Caki2 (cell line): ENCODE data around the gene SLF1. TPM values are rescaled to one million over a fixed set of nuclear protein-coding genes. Genes with fewer than 3 reads are reported as not detected.

Experiments used
- DNase-seq: peaks from one replicate; pipeline ENCODE4 v3.0.0-alpha.2; 2015; ENCODE audit warnings: low read depth
- in situ Hi-C: cut with HindIII; loops from 2 replicates; pipeline ENCODE4 v1.10.0; 2016; ENCODE audit warnings: low sequenced_read_pairs, low pct_unique_long_range_greater_than_20kb, mixed read lengths
- total RNA-seq: library from RNA; depleted of rRNA; stranded (reverse); fragments of >200 nt; shearing (Covaris generic); gene quantifications from 2 replicates; pipeline ENCODE4 v1.2.3, GENCODE V29; 2014; ENCODE audit warnings: low replicate concordance

Gene SLF1
- total RNA-seq, 1 experiment from 2014 or later = 4.2 TPM

GRCh38 chr5:94646758-94647157 lies 28.3 kb downstream of the SLF1 start:
- in situ Hi-C loops = no loop called here
- DNase-seq = no peak

- no peak for DNase-seq
- in situ Hi-C loops = no loop called here
These were observed 31.4 kb downstream of the SLF1 start for GRCh38 chr5:94649874-94650273.

- DNase-seq = no peak
- in situ Hi-C loops = no loop called here
These were observed 39.8 kb downstream of the SLF1 start for GRCh38 chr5:94658272-94658671.

- no peak for DNase-seq
- in situ Hi-C loops = no loop called here
These were observed 42.0 kb downstream of the SLF1 start for GRCh38 chr5:94660506-94660905.

- DNase-seq = no peak
- in situ Hi-C loops = no loop called here
These were observed 42.6 kb downstream of the SLF1 start for GRCh38 chr5:94661086-94661485.

- in situ Hi-C loops = no loop called here
- DNase-seq = no peak
These were observed 49.5 kb downstream of the SLF1 start for GRCh38 chr5:94667937-94668336.

- no peak for DNase-seq
- in situ Hi-C loops = no loop called here
These were observed 52.3 kb downstream of the SLF1 start for GRCh38 chr5:94670726-94671125.

- in situ Hi-C loops = no loop called here
These were observed 54.3 kb downstream of the SLF1 start for GRCh38 chr5:94672746-94673145.

GRCh38 chr5:94674490-94675382 lies 56.3 kb downstream of the SLF1 start:
- in situ Hi-C loops = no loop called here
- DNase-seq = no peak

More at GRCh38 chr5:94672746-94673145, 54.3 kb downstream of the SLF1 start:
- DNase-seq = no peak

GRCh38 chr5:94675965-94676618 lies 57.6 kb downstream of the SLF1 start:
- in situ Hi-C loops = no loop called here
- DNase-seq = no peak

GRCh38 chr5:94682814-94683520 lies 64.5 kb downstream of the SLF1 start:
- DNase-seq = no peak
- in situ Hi-C loops = no loop called here

- in situ Hi-C loops = no loop called here
These were observed 71.4 kb downstream of the SLF1 start for GRCh38 chr5:94689908-94690307.

GRCh38 chr5:94690778-94691177 lies 72.3 kb downstream of the SLF1 start:
- in situ Hi-C loops = no loop called here
- no peak for DNase-seq

More at GRCh38 chr5:94689908-94690307, 71.4 kb downstream of the SLF1 start:
- DNase-seq = no peak

- DNase-seq = no peak
- in situ Hi-C loops = no loop called here
These were observed 72.8 kb downstream of the SLF1 start for GRCh38 chr5:94691291-94691690.

GRCh38 chr5:94691949-94692348 lies 73.5 kb downstream of the SLF1 start:
- in situ Hi-C loops = no loop called here
- no peak for DNase-seq

GRCh38 chr5:94692581-94692980 lies 74.1 kb downstream of the SLF1 start:
- in situ Hi-C loops = no loop called here

GRCh38 chr5:94693043-94693822 lies 74.8 kb downstream of the SLF1 start:
- in situ Hi-C loops = no loop called here
- DNase-seq = no peak

More at GRCh38 chr5:94692581-94692980, 74.1 kb downstream of the SLF1 start:
- no peak for DNase-seq

- no peak for DNase-seq
- in situ Hi-C loops = no loop called here
These were observed 75.4 kb downstream of the SLF1 start for GRCh38 chr5:94693845-94694370.
